ENCODE data around the gene CALN1.

- TF ChIP-seq POLR2AphosphoS5 (IDR thresholded peaks at IDR 0.05) (no peak), CTCF (IDR thresholded peaks at IDR 0.05) (no peak), POLR2A (IDR thresholded peaks at IDR 0.05) (no peak), EP300 (IDR thresholded peaks at IDR 0.05) (no peak)
Measured at GRCh38 chr7:72254455-72254854, 157.7 kb downstream of the CALN1 start.

Measured in gastroesophageal sphincter (tissue), 3 donors.